ENCODE measurements around the gene RRM1.
"Not testable (repeated sequence)": the region's sequence is repeated elsewhere in the genome, so short reads cannot be mapped to it uniquely, and the experiment has no call there.

RRM1 gene

DNA sequence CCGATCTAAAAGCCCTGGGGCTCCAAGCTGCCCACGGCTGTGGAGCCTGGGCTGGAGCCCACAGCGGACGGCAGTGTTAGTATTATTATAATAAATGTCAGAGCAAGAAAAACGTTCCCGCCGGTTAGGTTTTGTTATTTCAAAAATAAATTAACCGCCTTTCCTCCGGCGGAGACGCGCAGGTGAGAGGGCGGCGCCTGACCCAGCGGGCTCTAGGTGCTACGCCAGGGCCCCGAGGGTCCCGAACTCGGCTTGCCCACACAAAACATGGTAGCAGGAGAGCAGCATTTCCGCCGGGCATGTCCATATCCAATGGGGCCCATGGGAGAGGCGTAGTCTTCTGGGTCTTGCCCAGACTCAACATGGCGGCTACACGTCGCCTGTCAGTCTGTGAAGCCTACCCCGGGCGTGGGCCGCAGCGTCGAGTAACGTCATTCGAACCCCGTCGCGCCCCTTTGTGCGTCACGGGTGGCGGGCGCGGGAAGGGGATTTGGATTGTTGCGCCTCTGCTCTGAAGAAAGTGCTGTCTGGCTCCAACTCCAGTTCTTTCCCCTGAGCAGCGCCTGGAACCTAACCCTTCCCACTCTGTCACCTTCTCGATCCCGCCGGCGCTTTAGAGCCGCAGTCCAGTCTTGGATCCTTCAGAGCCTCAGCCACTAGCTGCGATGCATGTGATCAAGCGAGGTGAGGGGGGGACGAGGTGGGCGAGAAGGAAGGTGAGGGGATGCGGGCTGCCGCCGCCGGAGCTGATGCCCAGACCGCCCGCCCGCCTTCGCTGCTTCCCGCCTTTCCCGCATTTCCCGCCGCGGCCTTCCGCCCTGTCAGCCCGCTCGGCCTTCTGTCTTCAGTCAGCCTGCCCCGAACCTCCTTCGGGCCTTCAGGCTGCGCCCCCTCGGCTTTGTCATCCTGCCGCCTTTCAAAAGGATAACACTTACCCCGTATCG, at the start of gene RRM1:
Gene RRM1, plus strand, starts transcription at position 452 of the 944 bp plus-strand sequence. Its CDS starts 214 bp downstream, at position 666.
- peak; percentile 99 for DNase-seq

DNA sequence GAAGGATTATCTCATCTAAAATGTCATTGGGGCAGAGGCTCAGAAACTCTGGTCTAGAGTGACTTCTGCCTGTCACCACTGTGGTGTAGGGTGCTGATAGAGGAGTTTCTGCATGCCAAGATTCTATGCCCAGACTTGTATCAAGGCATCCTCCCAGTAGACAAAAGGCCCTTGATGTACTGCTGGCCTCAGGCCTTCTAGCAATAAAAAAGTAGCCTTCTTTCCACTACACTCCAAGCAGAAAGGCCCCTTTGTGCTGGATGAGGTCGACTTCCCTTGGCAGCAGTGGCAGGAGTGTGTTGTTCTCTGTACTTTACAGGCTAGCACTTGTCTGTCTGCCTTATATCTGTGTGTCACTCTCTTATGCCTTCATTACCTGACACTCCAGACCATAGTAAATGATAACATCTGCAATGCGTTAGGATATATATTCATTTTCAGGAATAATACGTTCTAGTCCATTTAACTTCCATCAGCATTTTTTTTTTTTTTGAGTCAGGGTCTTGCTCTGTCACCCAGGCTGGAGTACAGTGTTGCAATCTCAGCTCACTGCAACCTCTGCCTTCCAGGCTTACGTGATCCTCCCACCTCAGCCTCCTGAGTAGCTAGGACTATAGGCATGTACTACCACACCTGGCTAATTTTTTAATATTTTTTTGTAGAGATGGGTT, 49.5 kb upstream of the RRM1 start:
- peak; percentile 13 for DNase-seq

DNA sequence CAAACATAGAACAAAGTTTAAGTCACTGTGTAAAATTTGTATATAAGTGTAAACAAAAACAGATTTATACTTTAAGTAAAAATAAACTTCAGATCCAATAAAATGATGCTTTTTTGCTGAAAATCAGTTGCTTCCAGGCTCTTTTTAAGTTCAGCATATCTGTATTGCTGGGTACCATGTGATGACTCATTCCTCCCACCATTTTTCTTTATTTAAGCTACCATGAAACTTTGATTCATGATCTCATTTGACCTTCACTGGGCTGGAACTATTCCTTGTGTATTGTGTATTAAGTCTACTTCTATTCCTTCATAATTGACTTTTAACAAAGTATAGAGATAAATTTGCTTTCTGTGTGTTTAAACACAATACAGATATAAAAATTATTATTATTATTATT, 46.3 kb upstream of the RRM1 start:
- DNase-seq = no peak

- no peak for DNase-seq
Observed at GRCh38 chr11:4049006-4049405, 45.6 kb upstream of the RRM1 start.

DNA sequence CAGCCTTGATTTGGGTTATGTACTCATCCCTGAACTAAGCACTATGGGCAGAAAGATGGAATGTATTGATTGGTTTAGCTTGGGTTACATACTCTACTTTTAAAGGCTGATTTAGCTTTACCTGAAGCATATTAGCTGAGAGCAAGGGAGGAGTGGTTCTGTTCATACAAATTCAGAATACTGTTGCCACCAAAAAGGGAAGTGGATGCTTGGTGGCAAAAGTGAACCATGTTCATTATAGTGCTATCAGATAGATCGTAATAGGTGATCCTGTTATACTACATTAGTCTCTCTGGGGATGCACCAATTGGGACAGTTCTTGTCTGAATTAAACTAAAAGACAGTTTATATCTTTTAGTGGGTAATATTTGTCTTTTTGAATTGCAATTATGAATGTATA, 44.5 kb upstream of the RRM1 start:
- DNase-seq = no peak

DNA sequence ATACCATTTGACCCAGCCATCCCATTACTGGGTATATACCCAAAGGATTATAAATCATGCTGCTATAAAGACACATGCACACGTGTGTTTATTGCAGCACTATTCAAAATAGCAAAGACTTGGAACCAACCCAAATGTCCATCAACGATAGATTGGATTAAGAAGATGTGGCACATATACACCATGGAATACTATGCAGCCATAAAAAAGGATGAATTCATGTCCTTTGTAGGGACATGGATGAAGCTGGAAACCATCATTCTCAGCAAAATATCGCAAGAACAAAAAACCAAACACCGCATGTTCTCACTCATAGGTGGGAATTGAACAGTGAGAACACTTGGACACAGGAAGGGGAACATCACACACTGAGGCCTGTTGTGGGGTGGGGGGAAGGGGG, 41.4 kb upstream of the RRM1 start:
- DNase-seq = not testable (repeated sequence)

DNA sequence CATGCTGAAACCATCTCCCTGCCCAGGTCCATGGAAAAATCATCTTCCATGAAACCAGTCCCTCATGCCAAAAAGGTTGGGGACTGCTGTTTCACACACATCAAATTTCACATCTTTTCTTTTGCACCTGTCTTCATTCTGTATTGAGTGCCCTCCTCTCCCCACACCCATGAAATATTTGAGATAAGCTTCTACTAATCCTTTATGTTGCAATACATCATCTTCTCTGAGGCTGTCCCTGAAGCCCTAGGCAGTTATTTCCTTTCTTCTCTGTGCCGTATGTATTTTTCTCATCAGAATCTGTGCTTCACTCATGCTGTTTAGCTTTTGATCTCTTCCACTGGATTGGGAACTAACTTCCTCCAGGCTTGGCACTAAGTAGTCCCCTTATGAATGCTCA, 40.0 kb upstream of the RRM1 start:
- no peak for DNase-seq

DNA sequence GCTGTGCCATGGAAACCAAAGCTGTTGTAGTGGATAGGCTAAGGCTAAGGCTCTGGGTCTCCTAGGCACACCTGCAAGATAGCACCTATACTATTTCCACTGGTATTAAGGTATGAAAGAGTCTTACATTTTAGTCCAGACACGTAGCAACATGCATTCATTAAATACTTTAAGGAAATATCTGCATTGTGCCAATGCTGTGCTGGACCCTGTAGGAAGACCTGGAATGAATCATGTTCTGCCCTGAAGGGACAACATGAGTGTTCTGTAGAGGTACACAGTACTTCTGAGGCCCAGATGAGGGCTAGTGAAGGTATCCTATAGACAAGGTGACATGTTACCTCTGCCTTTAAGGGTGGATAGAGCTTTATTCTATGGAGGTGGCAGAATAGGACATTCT, 35.2 kb upstream of the RRM1 start:
- no peak for DNase-seq

DNA sequence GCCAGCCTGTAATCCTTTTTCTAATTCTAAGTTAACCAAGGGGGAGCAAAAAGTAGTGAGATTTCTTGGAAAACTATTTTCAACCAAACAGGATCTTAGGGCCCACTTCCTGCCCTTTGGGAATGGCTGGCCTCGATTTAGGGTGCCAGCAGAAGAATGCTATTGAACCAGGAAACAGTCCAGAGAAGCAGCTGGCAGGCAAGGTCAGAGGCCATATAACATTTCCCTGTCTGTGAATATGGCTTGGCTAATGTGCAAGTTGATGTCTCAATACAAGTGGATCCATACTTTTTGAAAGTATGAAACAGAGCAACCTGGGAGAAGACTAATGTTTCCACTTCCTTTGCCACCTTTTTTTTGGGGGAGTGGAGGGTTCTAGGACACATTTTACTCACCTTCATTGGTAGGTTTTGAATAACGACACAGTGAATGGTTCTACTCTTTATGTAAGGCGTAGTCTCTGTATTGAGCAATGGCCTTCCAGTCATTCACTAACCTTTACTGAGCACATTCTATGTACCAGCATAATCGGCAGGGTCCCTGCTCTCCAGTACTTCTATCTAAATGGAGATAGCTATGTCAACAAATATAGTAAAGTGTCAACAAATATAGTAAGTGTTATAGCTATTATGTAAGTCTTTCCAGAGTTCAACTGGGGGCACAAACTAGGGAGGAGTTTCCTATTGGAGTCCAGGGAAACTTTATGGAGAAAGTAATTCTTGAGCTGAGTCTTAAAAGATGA, 34.2 kb upstream of the RRM1 start:
- DNase-seq = no peak

DNA sequence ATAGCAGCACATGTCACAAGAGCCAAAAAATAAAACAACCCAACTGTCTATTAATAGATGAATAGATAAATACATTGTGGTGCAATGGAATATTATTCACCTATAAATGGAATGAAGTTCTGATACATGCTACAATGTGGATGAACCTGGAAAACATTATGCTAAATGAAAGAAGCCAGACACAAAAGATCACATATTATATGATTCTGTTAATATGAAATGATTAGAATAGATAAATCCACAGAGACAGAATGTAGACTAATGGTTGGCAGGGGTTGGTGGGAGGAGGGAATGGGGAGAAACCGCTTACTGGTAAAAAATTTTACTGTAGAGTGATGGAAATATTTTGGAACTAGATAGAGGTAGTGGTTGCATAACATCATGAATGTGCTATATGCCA, 32.9 kb upstream of the RRM1 start:
- DNase-seq = no peak

GRCh38 chr11:4063348-4063747, 31.3 kb upstream of the RRM1 start:
- DNase-seq = no peak

DNA sequence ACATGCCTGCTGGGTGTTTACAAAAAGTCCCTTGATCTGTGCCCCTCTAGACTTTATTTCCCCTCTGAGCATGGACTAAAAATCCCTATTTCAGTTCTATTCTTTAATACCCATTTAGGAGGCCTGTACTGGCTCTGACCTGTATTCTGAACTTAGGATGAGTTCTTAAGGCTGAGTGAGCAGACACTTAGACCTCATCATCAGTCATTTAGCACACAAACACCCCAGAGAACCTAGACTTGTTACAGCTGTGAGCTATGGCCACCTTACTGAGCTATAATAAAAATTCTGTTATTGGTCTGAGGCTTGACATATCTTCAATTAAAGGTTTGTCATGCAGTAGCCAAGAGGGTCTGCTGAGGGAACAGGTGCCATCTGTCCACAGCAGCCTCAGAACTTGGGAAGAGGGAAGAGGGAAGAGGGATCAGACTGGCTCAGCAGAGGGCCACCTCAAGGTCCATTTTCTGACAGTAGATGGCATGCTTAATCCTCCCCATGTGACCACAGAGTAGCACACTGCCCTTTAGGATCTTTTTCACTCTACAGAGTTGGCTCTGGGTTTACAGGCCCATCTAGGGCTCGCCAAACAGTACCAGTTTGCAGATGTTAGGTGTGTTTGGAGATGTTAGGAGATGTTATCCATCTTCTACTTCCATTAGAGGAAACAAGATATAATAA, 30.2 kb upstream of the RRM1 start:
- DNase-seq = no peak

GRCh38 chr11:4065086-4065485, 29.5 kb upstream of the RRM1 start:
- DNase-seq = no peak

- DNase-seq = peak; percentile 1
Observed at GRCh38 chr11:4065601-4066377, 28.8 kb upstream of the RRM1 start.

DNA sequence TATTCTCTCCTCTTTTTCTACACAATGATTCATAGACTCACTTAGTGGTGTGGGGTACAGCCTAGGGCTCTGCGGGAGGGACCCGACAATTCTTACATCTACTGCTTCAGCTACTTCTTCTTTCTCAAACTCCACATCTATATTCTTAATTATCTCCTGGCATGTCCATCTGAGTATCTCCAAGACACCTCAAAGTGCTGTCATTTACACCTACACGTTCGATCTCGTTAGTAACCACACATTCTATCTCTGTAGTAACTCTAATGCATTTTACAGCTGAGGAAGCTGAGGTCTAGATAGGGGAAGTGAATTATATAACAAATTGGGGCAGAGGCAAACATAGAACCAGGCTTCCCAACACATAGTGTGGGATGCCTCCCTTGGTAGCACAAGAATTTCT, 27.7 kb upstream of the RRM1 start:
- no peak for DNase-seq

DNA sequence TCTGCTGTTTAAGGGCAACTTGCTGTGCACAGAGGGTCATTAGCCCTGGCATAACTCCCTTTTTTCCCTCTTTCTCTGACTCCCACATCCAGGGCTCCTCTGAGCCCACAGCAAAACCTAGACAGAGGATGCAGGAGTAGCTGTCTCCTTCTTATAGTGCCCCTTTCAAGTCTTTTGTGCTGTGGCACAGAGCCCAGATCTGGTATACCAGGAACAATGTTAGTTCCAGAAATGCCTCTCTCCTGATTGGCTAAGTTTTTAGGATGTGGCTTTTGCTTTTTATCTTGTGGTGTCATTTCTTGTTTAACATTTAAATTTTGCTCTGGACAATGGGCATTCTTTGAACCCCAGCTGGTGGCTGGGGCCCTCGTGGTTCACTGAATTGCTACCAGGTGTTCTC, 25.6 kb upstream of the RRM1 start:
- no peak for DNase-seq

GRCh38 chr11:4071325-4071724, 23.3 kb upstream of the RRM1 start:
- DNase-seq = no peak

DNA sequence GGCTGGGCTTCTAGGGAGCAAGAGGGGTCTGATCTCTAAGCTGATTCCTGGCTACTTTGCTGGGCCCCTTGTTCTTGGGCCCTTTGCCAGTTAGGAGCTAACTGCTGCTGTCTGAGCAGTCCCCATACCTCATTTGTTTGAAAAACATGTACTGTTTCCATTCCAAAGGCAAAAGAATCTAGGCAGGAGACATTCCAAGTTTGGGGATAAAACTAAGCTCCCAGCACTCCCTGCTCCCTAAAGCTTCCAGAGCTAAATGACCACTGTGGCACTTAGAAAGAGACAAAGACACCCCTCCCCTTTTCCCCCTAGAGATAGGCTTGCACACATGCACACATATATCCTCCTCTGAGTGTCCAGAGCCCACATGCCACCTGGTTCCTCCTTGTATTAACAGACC, 22.7 kb upstream of the RRM1 start:
- peak; percentile 67 for DNase-seq

- peak; percentile 95 for DNase-seq
Observed at GRCh38 chr11:4072668-4073285, 21.8 kb upstream of the RRM1 start.

- no peak for DNase-seq
Observed at GRCh38 chr11:4074266-4074665, 20.3 kb upstream of the RRM1 start.

DNA sequence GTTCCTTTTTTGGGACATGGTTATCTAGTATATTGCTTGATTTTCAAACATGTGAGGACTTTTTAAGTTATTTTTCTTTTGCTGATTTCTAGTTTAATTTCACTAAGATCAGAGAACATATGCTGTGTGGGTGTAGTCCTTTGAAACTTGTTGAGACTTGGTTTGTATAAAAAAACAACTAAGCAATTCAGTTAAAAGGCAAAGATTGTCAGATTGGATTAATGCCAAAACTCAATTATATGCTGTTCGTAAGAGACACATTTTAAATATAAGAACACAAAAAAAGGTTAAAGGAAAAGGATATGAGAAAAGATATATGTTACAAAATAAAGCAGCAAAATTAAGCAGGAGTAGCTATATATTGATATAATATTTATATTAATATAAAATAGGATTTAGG, 17.8 kb upstream of the RRM1 start:
- peak; percentile 25 for DNase-seq

DNA sequence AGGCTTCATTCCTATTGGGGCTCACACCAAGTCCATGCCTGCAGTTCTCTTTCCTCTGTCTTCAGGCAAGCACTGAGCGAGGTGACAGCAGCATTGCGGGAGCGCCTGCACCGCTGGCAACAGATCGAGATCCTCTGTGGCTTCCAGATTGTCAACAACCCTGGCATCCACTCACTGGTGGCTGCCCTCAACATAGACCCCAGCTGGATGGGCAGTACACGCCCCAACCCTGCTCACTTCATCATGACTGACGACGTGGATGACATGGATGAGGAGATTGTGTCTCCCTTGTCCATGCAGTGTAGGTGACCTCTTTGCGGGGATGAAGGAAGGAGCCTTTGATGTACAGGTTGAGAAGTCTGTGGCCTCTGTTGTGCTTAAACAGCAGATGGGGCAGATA, 11.4 kb upstream of the RRM1 start:
- no peak for DNase-seq
